Stimulated activated memory B cell treated with anti-CD40 and anti-IgM and Interleukin-4, amounts not matched to agents 10 μg/mL and 1 μg/mL and 100 μg/mL, for 72 hours (primary cell): Measurements from ENCODE around the gene TCF3.

Experiments
- ATAC-seq: fragments of 150-1000 bp; cut with Tn5 transposase; 2 replicates; pipeline ENCODE4 v1.10.0; 2021
- H3K27ac Mint-ChIP-seq: one replicate; pipeline ENCODE4 v1.8.0; 2022; ENCODE audit warnings: mild to moderate bottlenecking, mixed read lengths
- H3K27me3 Mint-ChIP-seq: one replicate; pipeline ENCODE4 v1.8.0; 2022; ENCODE audit warnings: mixed read lengths
- H3K36me3 Mint-ChIP-seq: one replicate; pipeline ENCODE4 v1.8.0; 2022; ENCODE audit warnings: mixed read lengths
- H3K4me1 Mint-ChIP-seq: one replicate; pipeline ENCODE4 v1.8.0; 2022; ENCODE audit warnings: mixed read lengths
- H3K4me3 Mint-ChIP-seq: one replicate; pipeline ENCODE4 v1.8.0; 2022; ENCODE audit warnings: mild to moderate bottlenecking, moderate library complexity, mixed read lengths
- H3K9me3 Mint-ChIP-seq: one replicate; pipeline ENCODE4 v1.8.0; 2022; ENCODE audit warnings: mixed read lengths

The TCF3 gene

DNA sequence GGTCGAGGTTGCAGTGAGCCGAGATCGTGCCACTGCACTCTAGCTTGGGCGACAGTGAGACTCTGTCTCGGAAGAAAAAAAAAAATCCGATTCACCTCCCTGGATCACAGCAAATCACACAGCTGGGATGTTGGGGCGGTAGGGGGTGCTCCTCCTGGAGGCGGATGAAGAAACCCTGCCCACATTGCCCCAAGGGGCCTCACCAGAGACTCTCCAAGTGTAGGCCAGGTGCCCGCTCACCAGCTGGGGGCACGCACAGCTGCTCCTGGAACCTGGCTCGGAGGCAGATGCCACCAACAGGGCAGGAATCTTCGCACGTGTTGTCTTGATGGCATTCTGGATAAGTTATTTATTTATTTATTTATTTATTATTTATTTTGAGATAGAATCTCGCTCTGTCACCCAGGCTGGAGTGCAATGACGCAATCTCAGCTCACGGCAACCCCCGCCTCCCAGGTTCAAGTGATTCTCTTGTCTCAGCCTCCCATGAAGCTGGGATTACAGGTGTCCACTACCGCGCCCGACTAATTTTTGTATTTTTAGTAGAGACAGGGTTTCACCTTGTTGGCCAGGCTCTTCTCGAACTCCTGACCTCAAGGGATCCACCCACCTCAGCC, 50.2 kb downstream of the TCF3 start:
- H3K9me3 Mint-ChIP-seq = no peaks in the 10 kb centered on the region
- peaks cover 42% of the 10 kb centered on the region for H3K4me1 Mint-ChIP-seq
- ATAC-seq = no peak
- no peaks in the 10 kb centered on the region for H3K27me3 Mint-ChIP-seq
- H3K4me3 Mint-ChIP-seq = no peak overlapping the region
- H3K27ac Mint-ChIP-seq = no peak overlapping the region
- H3K36me3 Mint-ChIP-seq = peaks cover 8% of the 10 kb centered on the region

DNA sequence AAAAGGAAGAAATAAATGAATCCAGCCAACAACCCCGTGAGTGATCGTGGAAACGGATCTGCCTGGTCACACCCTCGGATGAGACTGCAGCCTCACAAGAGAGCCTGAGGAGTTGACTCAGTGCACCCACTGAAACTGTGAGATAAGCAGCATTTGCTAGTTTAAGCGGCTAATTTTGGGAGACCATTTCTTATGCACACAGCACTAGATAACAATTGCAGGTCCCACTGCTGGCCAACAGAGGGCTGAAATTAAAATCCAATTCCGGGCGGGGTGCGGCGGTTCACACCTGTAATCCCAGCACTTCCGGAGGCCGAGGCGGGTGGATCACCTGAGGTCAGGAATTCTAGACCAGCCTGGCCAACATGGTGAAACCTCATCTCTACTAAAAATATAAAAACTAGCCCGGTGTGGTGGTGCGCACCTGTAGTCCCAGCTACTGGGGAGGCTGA, 50.8 kb downstream of the TCF3 start:
- ATAC-seq = no peak
- H3K27me3 Mint-ChIP-seq = no peaks in the 10 kb centered on the region
- H3K9me3 Mint-ChIP-seq = no peaks in the 10 kb centered on the region
- H3K27ac Mint-ChIP-seq = no peak overlapping the region
- peaks cover 43% of the 10 kb centered on the region for H3K4me1 Mint-ChIP-seq
- H3K36me3 Mint-ChIP-seq = peaks cover 12% of the 10 kb centered on the region
- no peak overlapping the region for H3K4me3 Mint-ChIP-seq

DNA sequence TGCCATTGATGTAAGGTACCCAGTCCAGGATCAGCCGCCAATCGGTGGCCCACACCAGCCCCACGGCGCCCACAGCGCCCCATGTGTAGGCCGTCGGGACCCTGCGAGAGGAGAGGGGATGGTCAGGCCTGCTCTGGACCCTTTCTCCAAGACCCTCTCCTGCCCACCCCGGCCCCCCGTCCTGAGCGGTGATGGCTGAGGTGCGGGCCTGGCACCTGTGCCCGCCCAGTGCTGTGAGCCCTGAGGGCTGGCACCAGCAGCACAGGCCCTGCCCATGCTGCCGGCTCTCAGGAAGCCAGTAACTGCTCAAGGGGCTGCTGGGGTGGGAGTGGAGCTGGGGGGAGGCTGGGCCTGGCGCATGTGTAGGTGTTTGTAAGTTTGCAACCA, 53.0 kb downstream of the TCF3 start:
- H3K4me1 Mint-ChIP-seq = peaks cover 26% of the 10 kb centered on the region
- H3K36me3 Mint-ChIP-seq = peaks cover 22% of the 10 kb centered on the region
- no peak overlapping the region for H3K27ac Mint-ChIP-seq
- ATAC-seq = no peak
- no peaks in the 10 kb centered on the region for H3K9me3 Mint-ChIP-seq
- H3K27me3 Mint-ChIP-seq = no peaks in the 10 kb centered on the region
- no peak overlapping the region for H3K4me3 Mint-ChIP-seq

DNA sequence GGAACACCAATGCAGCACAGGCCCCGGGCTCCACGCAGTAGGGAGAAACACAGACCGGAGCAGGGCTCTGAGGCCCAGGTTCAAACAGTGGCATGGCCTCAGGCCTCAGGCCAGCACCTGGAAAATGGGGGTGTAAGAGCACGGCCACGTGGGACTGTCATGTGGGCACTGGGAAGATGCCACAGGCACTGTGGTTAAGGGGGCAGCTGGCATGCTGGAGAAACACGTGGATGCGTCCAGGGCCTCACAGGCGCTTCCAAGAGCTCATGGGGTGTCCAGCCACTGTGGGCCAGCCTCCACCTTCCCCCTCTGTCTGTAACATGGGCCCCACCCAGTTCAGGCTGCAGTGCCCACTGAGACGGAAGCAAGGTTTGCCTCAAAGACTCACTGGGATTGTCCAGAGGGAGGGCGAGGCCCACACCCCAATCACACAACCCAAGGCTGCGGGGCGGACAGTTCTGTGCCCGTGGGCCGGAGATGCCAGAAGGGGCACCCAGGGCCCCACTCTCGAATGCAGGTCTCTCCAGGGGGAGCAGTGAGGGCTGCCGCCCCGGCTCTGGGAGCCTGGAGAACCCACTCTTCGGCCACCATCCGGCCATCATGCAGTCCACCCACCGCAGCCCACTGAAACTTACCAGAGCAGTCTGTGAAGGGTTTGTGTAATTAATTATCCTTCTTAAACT, 53.5 kb downstream of the TCF3 start:
- peak; percentile 17 for ATAC-seq
- no peak overlapping the region for H3K27ac Mint-ChIP-seq
- H3K4me3 Mint-ChIP-seq = no peak overlapping the region
- H3K27me3 Mint-ChIP-seq = no peaks in the 10 kb centered on the region
- H3K4me1 Mint-ChIP-seq = peaks cover 20% of the 10 kb centered on the region
- no peaks in the 10 kb centered on the region for H3K9me3 Mint-ChIP-seq
- peaks cover 22% of the 10 kb centered on the region for H3K36me3 Mint-ChIP-seq

DNA sequence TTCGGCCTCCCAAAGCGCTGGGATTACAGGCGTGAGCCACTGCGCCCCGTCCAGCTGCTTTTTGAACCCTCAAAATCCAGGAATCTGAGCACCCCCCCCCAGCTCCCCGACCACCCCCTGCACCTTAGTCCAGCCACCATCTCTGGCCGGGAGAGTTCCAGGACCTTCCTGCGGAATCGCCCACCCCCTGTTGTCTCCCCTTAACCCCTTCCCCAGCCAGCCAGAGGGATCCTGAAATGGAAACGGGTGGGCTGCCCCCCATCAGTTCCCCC, 59.0 kb downstream of the TCF3 start:
- peaks cover 22% of the 10 kb centered on the region for H3K36me3 Mint-ChIP-seq
- peak overlapping the region; percentile 92 for H3K4me3 Mint-ChIP-seq
- H3K9me3 Mint-ChIP-seq = no peaks in the 10 kb centered on the region
- no peaks in the 10 kb centered on the region for H3K27me3 Mint-ChIP-seq
- ATAC-seq = no peak
- peaks cover 42% of the 10 kb centered on the region for H3K4me1 Mint-ChIP-seq
- H3K27ac Mint-ChIP-seq = peak overlapping the region; percentile 92

DNA sequence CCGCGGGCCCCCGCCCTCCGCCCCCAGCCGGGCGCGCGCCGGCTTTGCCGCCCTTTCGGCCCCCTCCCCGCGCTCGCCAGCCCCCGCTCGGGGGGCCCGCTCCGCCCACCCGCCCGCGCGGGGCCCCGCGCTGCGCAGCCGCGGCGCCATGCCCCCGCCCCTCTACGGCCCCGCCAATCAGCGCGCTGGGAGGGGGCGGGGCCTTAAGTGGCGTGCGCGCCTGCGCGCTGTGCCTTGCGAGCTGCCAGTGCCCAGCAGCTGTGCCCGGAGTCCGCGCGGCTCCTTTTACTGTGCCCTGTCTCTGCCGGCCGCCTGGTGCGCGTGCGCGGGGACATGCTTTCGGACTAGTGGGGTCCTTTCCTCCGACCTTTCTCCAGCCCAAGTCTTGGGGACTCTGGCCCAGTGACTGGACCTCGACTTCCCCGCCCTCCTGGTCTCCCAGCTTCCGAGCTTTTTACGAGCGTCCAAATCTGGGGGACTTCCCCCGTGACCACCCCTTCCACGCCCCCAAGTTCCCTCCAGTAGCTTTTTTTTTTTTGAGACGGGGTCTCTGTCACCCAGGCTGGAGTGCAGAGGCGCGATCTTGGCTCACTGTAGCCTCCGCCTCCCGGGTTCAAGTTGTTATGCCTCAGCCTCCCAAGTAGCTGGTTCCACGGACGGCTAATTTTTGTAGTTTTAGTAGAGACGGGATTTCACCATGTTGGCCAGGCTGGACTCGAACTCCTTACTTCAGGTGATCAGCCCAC, 59.5 kb downstream of the TCF3 start, which contains the start of gene MBD3:
MBD3 (minus strand) TSS at position 111 of the 746 bp plus-strand sequence. CDS start 234 bp downstream, outside the sequence.
- Mint-ChIP-seq H3K9me3 (no peaks in the 10 kb centered on the region), H3K36me3 (peaks cover 21% of the 10 kb centered on the region), H3K4me1 (peaks cover 44% of the 10 kb centered on the region)

GRCh38 chr19:1592024-1592754, 60.2 kb downstream of the TCF3 start:
- H3K4me3 Mint-ChIP-seq = peak overlapping the region; percentile 88
- H3K27ac Mint-ChIP-seq = peak overlapping the region; percentile 92
- peaks cover 13% of the 10 kb centered on the region for H3K36me3 Mint-ChIP-seq
- ATAC-seq = peak; percentile 91
- H3K9me3 Mint-ChIP-seq = no peaks in the 10 kb centered on the region
- no peaks in the 10 kb centered on the region for H3K27me3 Mint-ChIP-seq
- peaks cover 45% of the 10 kb centered on the region for H3K4me1 Mint-ChIP-seq

More for the DNA sequence above, 59.5 kb downstream of the TCF3 start, which contains the start of gene MBD3:
- Mint-ChIP-seq H3K27ac (peak within 1 kb of the TSS; percentile 92), H3K4me3 (peak within 1 kb of the TSS; percentile 92), H3K27me3 (no peaks in the 10 kb centered on the region)
- peak; percentile 92 for ATAC-seq

DNA sequence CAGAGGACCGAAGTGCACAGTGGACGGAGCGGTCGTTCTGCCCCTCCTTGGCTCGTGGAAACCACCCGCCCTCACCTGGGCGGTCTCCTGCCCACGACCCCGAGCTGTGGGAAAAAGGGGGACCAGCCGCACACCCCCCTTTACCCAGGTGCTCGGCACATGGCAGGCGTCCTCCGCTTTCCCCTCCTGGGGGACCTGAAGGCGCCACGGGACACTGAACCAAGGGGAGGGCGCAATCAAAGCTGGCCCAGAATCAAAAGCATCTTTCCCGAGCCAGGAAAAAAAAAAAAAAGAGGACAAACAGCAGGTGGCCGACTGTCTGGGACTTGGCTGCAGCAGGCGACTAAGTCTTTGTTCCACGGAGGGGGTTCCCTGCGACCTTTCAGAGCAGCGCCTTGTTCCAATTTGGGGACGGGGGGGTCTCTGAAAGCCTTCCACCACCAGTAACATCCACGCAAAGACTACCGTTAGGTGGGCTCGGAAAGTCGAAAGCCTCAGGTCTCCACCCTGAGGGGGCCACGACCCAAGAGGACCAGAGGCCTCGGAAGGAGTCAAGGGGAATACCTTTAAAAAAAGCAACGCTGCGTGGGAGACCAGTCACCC, 60.9 kb downstream of the TCF3 start:
- Mint-ChIP-seq H3K27ac (peak overlapping the region; percentile 92), H3K4me1 (peaks cover 41% of the 10 kb centered on the region), H3K36me3 (peaks cover 10% of the 10 kb centered on the region), H3K9me3 (no peaks in the 10 kb centered on the region), H3K4me3 (peak overlapping the region; percentile 88), H3K27me3 (no peaks in the 10 kb centered on the region)
- ATAC-seq = no peak

- H3K27ac Mint-ChIP-seq = peak overlapping the region; percentile 92
- H3K4me3 Mint-ChIP-seq = peak overlapping the region; percentile 88
These were observed 61.6 kb downstream of the TCF3 start for GRCh38 chr19:1590641-1591397.

GRCh38 chr19:1587872-1588271, 64.5 kb downstream of the TCF3 start:
- Mint-ChIP-seq H3K9me3 (no peaks in the 10 kb centered on the region), H3K27me3 (no peaks in the 10 kb centered on the region), H3K4me3 (no peak overlapping the region), H3K36me3 (peaks cover 17% of the 10 kb centered on the region), H3K27ac (no peak overlapping the region), H3K4me1 (peaks cover 38% of the 10 kb centered on the region)
- no peak for ATAC-seq

More at GRCh38 chr19:1590641-1591397, 61.6 kb downstream of the TCF3 start:
- Mint-ChIP-seq H3K9me3 (no peaks in the 10 kb centered on the region), H3K36me3 (peaks cover 9% of the 10 kb centered on the region), H3K4me1 (peaks cover 42% of the 10 kb centered on the region), H3K27me3 (no peaks in the 10 kb centered on the region)
- no peak for ATAC-seq

GRCh38 chr19:1585243-1585580, 67.2 kb downstream of the TCF3 start:
- Mint-ChIP-seq H3K4me1 (peaks cover 23% of the 10 kb centered on the region), H3K36me3 (peaks cover 38% of the 10 kb centered on the region), H3K9me3 (no peaks in the 10 kb centered on the region), H3K27ac (no peak overlapping the region), H3K27me3 (no peaks in the 10 kb centered on the region), H3K4me3 (no peak overlapping the region)
- ATAC-seq = peak; percentile 8

DNA sequence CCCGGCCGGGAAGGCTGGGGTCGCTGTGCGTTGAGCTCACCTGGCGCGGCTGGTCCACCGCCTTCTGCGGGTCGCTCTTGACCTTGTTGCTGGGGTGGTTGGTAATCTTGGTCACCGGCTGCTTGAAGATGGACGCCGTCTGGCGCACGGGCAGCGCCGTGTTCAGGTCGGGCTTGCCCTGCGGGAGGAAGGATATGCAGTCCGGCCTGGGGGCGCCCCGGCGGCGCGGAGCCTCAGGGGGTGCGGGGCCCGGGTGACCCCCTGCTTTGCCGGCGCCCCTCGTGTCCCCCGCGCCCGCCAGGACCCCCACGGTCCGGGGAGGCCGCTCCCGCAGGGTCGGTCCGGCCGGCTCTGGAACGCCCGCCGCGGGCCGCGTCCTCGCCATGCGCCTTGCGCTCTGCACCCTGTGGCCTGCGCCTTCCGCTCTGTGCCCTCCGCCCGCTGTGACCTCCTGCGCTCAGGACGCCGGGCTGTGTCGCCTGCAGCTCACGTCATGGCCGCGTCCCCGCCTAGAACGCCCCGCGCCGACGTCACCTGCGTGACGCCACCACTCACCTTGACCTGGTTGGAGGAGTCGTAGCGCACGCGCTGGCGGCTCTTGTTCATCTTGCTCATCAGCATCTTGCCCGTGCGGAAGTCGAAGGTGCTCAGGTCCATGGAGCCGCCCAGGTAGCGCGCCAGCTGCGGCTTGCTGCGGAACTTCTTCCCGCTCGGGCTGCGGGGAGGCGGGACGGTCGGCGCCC, 67.7 kb downstream of the TCF3 start:
- Mint-ChIP-seq H3K27ac (no peak overlapping the region), H3K36me3 (peaks cover 44% of the 10 kb centered on the region)
- ATAC-seq = peak; percentile 75

DNA sequence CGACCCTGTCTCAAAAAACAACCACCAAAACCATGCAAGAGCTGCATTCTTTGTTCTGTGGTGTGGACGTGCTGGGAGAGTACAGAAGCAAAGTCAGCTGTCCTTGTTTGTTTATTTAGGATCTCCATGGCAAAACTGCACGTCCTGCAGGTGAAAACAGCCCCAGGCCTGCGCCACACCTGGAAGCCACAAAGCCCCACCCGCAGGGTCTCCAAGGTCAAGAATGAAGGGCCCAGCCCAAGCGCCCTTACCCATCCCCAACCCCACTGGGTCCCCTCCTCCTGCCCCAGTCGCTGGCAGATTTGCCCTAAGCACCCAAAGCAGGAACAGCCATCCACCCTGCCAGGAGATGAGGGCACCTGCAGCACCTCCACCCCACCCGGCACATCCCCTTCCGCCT, 70.2 kb downstream of the TCF3 start:
- Mint-ChIP-seq H3K4me3 (no peak overlapping the region), H3K9me3 (no peaks in the 10 kb centered on the region), H3K27ac (no peak overlapping the region), H3K27me3 (no peaks in the 10 kb centered on the region), H3K36me3 (peaks cover 57% of the 10 kb centered on the region), H3K4me1 (peaks cover 6% of the 10 kb centered on the region)
- ATAC-seq = no peak

More for the DNA sequence above, 67.7 kb downstream of the TCF3 start:
- no peaks in the 10 kb centered on the region for H3K27me3 Mint-ChIP-seq
- H3K9me3 Mint-ChIP-seq = no peaks in the 10 kb centered on the region
- no peak overlapping the region for H3K4me3 Mint-ChIP-seq
- H3K4me1 Mint-ChIP-seq = peaks cover 17% of the 10 kb centered on the region

GRCh38 chr19:1580957-1581356, 71.5 kb downstream of the TCF3 start:
- Mint-ChIP-seq H3K4me1 (peaks cover 8% of the 10 kb centered on the region), H3K9me3 (no peaks in the 10 kb centered on the region), H3K4me3 (no peak overlapping the region), H3K27ac (no peak overlapping the region), H3K36me3 (peaks cover 59% of the 10 kb centered on the region), H3K27me3 (no peaks in the 10 kb centered on the region)
- ATAC-seq = no peak
